ENCODE results near the gene PLEKHB2. TPM values are rescaled to one million over a fixed set of nuclear protein-coding genes. Genes with fewer than 3 reads are reported as not detected.

Gene PLEKHB2
- total and polyA plus RNA-seq, 10 of the 15 experiments (the other 5 are each of a cell fraction or from before 2014, with no cell fraction given), result 12.3 to 55.6 (median 26.2) TPM

DNA sequence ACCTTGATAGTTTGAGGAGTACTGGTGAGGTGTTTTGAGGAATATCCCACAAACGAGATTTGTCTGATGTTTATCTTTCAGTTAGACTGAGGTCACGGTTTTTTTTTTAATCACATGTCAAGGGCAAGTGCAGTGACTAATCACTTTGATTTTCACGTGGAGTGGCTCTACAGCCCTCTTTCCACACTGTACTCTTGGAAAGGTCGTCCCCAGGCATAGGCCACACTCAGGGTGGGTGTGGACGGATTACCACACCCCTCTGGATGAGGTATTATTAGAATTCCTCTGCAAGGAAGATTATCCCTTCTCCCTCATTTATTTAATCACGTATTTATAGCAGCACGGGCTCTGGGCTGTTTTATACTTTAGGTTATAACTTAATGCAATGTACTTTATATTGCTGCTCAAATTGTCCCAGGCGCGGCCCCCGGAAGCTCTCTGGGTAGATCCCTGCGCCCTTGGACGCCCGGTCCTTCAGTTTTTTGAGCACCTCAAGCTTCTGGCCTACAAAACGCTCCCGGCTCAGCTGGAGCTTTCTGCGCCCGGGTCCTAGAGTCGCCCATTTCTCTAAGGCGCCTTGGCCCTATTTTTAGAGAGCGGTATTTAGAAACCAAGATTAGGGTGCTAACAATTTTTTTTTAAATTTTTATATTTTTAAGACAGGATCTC, 515 bp upstream of the PLEKHB2 start:
- H3K79me2 ChIP-seq (ENCODE audit: control insufficient read depth, insufficient read depth, low read length), result peaks cover 44% of the 10 kb centered on the region
- H2AFZ ChIP-seq (ENCODE audit: control insufficient read depth, low read depth, low read length), result peak overlapping the region; percentile 76
- TSS peak; percentile 94 for BruUV-seq (replicated peaks)
- CTCF ChIA-PET, result interaction anchor here (1.0 to 4.9 kb wide), 3 partner anchors 11 to 307 kb away, joined by 3 to 31 read pairs (median 4); partner anchors contain the start of gene FAM168B
- in situ Hi-C loops (cut with MboI), result no loop called here
- H3K9me3 ChIP-seq (replicated peaks; ENCODE audit: control insufficient read depth, insufficient read depth, low read length), result no peaks in the 10 kb centered on the region
- peak overlapping the region; percentile 77 for H3K27ac ChIP-seq (ENCODE audit: control insufficient read depth, insufficient read depth)
- peak overlapping the region; percentile 94 for H3K9ac ChIP-seq (ENCODE audit: control insufficient read depth, insufficient read depth, low read length)
- DNase-seq (ENCODE audit: low read depth, low spot score) (peak; percentile 5), ATAC-seq (peak; percentile 86), FAIRE-seq (no peak)
- WGBS (ENCODE audit: insufficient coverage, insufficient replicate concordance, low lambda C conversion rate, missing lambda C conversion rate), result under 1% methylated on average over 20 of the region's 20 CpGs
- H4K20me1 ChIP-seq (ENCODE audit: control insufficient read depth, insufficient read depth), result no peaks in the 10 kb centered on the region
- no peaks in the 10 kb centered on the region for H3K27me3 ChIP-seq (replicated peaks in 1 of 2; ENCODE audit: control insufficient read depth in 2 of 2, insufficient read depth in 2 of 2, low read length in 1 of 2)
- RAD21 ChIA-PET (ENCODE audit: unreplicated experiment), result interaction anchor here (0.7 to 2.7 kb wide), 3 partner anchors 10 to 12 kb away, joined by 3 to 18 read pairs (median 4); partner anchors contain the start of gene FAM168B
- intact Hi-C loops (cut with micrococcal nuclease; ENCODE audit: unreplicated experiment), result loop anchor here (10.0 kb wide), 1 partner anchor 760 kb away; the partner anchor contains the start of gene IMP4
- H3K36me3 ChIP-seq (ENCODE audit: control insufficient read depth in 2 of 2, insufficient read depth in 2 of 2, low read length in 1 of 2), result peaks cover 0 to 8% of the 10 kb centered on the region in 2 experiments; a peak in 1 of 4 replicates
- SMC1A ChIA-PET (ENCODE audit: uncharacterized antibody, unreplicated experiment), result interaction anchor here (1.1 to 3.6 kb wide), 3 partner anchors 10 to 20 kb away, joined by 3 to 34 read pairs (median 5); partner anchors contain the start of gene FAM168B
- peak overlapping the region; percentile 93 for H3K4me2 ChIP-seq (ENCODE audit: control insufficient read depth, insufficient read depth)
- peak overlapping the region; percentile 100 for H3K4me3 ChIP-seq
- peaks cover 6% of the 10 kb centered on the region for H3K4me1 ChIP-seq (ENCODE audit: control insufficient read depth, insufficient read depth, low read length)
- POLR2A ChIA-PET, result interaction anchor here (1.6 to 5.5 kb wide), 2 partner anchors 9 to 12 kb away, joined by 16 to 45 read pairs; partner anchors contain the start of gene FAM168B
- TF ChIP-seq NFYB (IDR thresholded peaks at IDR 0.05; ENCODE audit: insufficient read depth, low read depth, low read length) (no peak), NR2C1 (IDR thresholded peaks at IDR 0.05) (no peak), ESRRA (IDR thresholded peaks at IDR 0.05; ENCODE audit: low read length) (no peak), YBX1 (IDR thresholded peaks at IDR 0.05) (no peak), NFIC (IDR thresholded peaks at IDR 0.05; ENCODE audit: low read depth, low read length) (peak; percentile 59), PML (IDR thresholded peaks at IDR 0.05; ENCODE audit: low read length) (no peak), SUZ12 (IDR thresholded peaks at IDR 0.05; ENCODE audit: unreplicated experiment) (no peak), SREBF1 (IDR thresholded peaks at IDR 0.05; ENCODE audit: low read length) (peak; percentile 44; the same call in 1 of the 2 replicates)
- TF ChIP-seq, protein P1, sequence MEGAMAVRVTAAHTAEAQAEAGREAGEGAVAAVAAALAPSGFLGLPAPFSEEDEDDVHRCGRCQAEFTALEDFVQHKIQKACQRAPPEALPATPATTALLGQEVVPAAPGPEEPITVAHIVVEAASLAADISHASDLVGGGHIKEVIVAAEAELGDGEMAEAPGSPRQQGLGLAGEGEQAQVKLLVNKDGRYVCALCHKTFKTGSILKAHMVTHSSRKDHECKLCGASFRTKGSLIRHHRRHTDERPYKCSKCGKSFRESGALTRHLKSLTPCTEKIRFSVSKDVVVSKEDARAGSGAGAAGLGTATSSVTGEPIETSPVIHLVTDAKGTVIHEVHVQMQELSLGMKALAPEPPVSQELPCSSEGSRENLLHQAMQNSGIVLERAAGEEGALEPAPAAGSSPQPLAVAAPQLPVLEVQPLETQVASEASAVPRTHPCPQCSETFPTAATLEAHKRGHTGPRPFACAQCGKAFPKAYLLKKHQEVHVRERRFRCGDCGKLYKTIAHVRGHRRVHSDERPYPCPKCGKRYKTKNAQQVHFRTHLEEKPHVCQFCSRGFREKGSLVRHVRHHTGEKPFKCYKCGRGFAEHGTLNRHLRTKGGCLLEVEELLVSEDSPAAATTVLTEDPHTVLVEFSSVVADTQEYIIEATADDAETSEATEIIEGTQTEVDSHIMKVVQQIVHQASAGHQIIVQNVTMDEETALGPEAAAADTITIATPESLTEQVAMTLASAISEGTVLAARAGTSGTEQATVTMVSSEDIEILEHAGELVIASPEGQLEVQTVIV (IDR thresholded peaks at IDR 0.05; ENCODE audit: borderline replicate concordance, partially characterized antibody), result peak; percentile 83
- TF ChIP-seq, protein P2, sequence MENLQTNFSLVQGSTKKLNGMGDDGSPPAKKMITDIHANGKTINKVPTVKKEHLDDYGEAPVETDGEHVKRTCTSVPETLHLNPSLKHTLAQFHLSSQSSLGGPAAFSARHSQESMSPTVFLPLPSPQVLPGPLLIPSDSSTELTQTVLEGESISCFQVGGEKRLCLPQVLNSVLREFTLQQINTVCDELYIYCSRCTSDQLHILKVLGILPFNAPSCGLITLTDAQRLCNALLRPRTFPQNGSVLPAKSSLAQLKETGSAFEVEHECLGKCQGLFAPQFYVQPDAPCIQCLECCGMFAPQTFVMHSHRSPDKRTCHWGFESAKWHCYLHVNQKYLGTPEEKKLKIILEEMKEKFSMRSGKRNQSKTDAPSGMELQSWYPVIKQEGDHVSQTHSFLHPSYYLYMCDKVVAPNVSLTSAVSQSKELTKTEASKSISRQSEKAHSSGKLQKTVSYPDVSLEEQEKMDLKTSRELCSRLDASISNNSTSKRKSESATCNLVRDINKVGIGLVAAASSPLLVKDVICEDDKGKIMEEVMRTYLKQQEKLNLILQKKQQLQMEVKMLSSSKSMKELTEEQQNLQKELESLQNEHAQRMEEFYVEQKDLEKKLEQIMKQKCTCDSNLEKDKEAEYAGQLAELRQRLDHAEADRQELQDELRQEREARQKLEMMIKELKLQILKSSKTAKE (IDR thresholded peaks at IDR 0.05; ENCODE audit: low read depth, poor library complexity, severe bottlenecking), result peak; percentile 89
- TF ChIP-seq, protein P3, sequence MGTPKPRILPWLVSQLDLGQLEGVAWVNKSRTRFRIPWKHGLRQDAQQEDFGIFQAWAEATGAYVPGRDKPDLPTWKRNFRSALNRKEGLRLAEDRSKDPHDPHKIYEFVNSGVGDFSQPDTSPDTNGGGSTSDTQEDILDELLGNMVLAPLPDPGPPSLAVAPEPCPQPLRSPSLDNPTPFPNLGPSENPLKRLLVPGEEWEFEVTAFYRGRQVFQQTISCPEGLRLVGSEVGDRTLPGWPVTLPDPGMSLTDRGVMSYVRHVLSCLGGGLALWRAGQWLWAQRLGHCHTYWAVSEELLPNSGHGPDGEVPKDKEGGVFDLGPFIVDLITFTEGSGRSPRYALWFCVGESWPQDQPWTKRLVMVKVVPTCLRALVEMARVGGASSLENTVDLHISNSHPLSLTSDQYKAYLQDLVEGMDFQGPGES (IDR thresholded peaks at IDR 0.05), result no peak
- TF ChIP-seq, protein P4, sequence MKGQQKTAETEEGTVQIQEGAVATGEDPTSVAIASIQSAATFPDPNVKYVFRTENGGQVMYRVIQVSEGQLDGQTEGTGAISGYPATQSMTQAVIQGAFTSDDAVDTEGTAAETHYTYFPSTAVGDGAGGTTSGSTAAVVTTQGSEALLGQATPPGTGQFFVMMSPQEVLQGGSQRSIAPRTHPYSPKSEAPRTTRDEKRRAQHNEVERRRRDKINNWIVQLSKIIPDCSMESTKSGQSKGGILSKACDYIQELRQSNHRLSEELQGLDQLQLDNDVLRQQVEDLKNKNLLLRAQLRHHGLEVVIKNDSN (IDR thresholded peaks at IDR 0.05; ENCODE audit: borderline replicate concordance, extremely low read length, insufficient read depth, low read depth, low read length), result no peak
- TF ChIP-seq, protein P5, sequence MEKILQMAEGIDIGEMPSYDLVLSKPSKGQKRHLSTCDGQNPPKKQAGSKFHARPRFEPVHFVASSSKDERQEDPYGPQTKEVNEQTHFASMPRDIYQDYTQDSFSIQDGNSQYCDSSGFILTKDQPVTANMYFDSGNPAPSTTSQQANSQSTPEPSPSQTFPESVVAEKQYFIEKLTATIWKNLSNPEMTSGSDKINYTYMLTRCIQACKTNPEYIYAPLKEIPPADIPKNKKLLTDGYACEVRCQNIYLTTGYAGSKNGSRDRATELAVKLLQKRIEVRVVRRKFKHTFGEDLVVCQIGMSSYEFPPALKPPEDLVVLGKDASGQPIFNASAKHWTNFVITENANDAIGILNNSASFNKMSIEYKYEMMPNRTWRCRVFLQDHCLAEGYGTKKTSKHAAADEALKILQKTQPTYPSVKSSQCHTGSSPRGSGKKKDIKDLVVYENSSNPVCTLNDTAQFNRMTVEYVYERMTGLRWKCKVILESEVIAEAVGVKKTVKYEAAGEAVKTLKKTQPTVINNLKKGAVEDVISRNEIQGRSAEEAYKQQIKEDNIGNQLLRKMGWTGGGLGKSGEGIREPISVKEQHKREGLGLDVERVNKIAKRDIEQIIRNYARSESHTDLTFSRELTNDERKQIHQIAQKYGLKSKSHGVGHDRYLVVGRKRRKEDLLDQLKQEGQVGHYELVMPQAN (conservative IDR thresholded peaks at IDR 0.05), result 0 out of 2 replicates have a peak, but pooled peaks have one; percentile 33

Data from GM12878 (cell line).